Activated CD4-positive, alpha-beta T cell treated with anti-CD3 and anti-CD28 coated beads for 24 hours (primary cell): ENCODE results near the gene C4orf36.

Source experiments
- DNase-seq, 2 donors: peaks; one replicate each; pipeline ENCODE4 v3.0.0-alpha.2; 2020; ENCODE audit warnings: low read depth in 2 of 2

C4orf36 gene

DNA sequence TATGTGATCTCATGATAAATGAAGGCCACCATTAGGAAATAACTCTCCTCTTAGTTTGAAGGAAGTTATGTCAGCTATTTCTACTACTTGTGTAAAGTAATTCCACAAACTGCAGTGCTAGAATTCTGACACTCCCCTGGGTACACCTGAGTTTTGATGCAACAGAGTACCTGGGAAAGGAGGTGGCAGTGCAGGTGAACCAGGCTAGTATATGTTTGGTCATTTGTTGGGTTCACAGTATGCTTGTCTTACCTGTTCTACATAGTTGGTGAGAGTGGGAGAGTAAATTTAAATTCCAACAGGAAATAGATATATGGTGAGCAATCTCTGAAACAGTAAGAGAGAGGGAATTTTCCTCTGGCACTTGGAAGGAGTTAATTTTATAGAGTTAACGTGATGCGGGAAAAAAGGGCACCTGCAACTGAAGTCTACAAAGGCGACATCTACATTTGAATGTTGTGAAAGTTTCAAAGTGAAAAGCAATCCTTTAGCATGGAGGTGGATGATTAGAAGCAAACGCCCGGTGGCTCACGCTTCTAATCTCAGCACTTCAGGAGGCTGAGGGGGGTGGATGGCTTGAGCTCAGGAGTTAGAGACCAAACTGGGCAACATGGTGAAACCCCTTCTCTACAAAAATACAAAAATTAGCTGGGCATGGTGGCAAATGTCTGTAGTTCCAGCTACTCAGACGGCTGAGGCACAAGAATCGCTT, 34.7 kb downstream of the C4orf36 start:
- DNase-seq = no peak

DNA sequence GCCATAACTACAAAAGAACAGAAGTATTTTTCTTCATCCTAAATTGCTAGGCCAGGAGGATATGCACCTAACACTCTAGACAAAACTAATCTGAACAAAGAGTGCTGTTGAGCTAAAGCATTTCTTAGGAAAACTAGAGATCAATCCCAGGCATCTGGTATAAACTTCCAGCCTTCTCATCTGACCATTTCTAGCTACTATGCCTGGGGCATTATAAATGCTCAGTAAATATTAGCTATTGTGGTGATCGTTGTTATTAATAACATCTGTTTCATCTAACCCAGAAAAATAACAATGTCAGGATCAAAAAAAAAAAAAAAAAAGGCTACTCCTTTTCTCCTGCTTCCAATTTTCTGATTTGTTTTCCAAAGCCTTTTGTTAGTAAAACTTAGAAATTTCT, 35.3 kb downstream of the C4orf36 start:
- DNase-seq = no peak

DNA sequence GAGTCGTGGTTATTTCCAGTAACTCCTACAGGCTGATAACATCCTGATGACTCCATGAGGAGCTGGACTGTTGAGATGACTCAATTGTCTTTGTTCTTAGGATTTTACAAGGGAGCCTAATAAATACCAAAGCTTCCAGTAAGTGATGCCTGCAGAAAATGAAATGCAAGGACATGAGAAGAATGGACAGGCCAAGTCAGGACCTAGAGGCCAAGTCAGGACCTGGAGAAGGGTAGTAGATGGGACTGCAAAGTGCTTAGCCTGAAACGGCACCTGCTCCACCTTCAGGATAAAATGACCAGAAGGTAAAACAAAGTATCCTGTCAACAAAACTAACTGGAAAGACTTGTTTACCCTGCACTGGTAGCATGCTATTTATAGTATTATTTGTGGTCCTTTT, 36.6 kb downstream of the C4orf36 start:
- no peak for DNase-seq

DNA sequence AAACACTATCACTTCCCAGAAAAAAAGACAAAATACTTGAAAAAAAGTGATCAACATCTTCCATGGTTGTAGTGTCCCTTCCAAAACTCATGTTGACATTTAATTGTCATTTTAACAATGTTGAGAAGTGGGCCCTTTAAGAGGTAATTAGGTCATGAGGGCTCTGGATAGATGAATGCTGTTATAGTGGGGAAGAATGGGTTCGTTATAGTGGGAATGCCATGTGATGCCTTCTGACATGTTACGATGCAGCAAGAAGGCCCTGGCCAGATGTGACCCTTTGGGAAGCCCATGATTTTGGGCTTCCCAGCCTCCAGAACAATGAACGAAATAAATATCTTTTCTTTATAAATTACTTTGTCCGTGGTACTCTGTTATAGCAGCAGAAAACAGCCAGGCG, 39.0 kb downstream of the C4orf36 start:
- DNase-seq = no peak

DNA sequence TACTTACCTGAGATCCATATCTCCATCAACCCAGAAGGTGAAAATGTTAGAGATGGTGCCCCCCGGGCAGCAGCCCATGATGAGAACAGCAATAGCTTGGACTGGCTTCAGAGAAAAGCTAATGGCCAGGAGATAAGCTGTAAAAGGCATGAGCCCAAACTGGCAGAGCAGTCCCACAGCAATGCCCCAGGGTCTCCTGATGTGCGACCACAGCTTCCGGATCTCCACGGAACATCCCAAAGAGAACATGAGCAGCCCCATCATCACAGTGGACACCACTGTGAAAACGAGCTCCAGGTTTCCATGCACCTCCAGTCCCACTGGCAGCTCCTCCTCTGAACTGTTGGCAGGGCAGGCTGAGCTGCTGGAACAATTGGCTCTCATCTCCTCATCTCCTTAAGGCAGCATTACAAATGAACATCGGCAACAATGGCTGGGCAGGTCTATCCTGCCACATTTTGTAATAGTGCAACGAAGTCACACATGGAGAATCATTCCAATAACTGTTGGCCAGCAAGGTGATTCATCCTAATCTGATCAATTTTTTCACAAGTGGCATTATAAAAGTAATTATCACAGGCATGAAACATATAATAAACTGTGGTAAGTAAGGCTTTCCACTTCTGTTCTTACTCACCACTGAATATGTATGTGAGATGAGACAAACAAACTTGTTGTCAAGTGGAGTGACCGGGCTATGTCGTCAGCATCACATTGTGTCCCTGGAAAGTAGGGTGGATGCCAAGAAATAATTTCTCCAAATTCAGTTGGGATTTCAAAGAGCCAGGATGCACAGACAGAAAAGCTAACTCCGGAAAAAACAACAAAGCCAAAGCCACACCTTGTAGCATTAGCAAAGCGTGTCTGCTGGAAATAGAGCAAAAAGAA, 43.2 kb downstream of the C4orf36 start, which contains the start of gene SLC10A6:
TSS of gene SLC10A6 (minus strand) at position 653 of the 888 bp plus-strand sequence. CDS start at position 384, 269 bp downstream.
- DNase-seq = no peak

DNA sequence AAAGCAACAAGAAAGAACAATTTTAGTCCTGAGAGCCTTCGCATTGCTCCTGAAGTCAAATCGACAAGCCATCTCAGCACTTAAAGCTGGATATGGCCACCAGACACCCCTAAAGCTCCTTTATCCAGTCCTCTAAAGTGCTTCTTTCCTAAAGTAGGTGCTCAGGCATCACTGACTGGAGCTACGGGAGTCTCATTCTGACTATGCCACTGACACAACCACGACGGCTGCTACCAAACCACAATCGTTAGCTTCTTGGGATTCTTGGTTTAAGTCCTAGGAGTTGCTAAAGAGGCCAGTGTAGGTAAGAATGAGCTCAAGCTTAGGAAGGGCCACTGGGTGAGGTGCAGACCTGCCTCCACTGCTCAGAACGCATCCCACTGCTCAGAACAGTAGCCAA, 44.1 kb downstream of the C4orf36 start:
- DNase-seq = no peak

DNA sequence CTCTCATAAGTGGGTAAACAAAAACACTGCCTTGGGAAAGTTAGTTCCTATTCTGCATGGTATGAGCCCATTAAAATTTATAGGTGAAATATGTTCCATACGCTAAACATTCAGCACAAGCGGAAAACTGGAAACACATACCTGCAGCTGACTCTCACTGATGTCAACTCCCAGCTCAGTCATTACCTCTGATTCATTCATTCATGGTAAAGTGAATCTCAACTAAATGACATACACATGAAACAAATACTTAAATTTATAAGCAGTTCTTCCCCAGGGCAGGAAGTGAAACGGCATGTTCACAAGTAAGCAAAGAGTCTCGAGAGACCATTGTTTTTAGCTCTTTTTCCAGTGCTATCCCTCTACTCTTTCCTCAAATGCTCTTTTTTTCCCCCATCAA, 44.7 kb downstream of the C4orf36 start:
- no peak for DNase-seq

DNA sequence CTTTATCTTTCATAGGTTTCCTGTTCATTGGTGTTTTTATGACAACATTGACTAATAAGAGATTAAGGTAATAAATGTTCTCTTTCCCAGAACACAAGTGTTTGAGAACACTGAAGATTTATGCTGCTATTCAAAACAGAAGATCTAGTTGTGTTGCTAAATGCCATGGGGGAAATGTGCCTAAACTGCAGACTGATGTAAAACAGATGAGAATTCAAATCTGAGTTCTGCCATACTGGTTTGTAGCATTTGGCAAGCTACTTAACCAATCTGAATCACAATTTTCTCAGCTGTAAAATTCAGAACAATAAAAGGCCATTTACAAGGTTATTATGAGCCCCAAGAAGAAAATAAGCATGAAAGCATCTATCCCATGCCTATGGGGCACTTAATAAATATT, 45.3 kb downstream of the C4orf36 start:
- no peak for DNase-seq

DNA sequence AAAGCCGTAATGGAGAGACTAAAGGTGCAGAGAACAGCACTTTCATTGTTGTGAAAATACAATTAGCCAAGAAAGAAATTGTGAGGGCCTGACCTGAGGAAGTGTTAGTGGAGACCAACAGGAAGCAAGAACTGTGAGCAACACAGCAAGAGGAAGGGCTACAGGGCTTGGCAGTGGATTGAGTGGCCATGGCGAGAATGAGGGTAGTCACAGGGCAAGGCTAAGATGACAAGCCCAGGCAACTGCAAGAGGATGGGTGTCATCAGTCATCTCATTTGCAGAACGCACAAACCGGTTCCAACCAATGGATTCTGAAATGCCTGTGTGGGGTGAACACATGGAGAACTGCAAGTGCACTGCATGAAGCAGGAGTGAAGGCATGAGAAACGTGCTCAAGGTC, 46.6 kb downstream of the C4orf36 start:
- DNase-seq = no peak

DNA sequence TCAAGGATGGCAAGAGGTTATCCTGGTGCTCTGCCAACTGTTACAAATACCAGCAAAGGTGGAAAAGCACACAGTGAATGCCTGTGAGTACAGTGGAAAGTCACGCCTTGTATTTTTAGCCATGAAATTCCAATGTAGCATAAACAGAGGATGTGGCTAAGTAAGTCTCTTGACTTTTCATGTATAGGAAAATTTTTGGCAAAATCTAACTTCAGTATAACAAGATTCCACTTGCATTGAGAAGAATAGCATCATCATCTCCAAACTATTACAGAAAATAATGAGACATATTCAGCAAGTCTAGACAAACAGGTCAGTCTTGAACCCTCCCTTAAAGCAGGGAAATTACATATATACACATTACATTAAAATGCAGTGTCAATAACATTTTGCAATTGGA, 50.9 kb downstream of the C4orf36 start:
- DNase-seq = no peak

DNA sequence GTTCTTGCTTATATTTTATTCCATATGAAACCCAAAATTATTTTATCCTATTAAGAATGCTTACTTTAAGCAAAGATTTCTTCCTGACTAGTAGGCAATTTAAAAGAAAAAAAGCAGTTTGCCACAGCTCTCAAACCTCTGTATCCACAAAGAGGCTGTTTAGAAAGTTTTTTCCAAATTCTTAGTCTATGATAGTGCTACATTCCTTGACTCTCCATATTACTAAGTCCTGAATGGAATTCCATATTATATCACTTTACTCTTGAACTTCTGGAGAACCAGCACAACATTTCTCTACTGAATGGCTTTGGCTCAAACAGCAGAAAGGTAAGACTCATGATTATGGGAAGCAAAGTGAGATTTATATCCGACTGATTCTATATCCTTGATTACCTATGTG, 51.4 kb downstream of the C4orf36 start:
- no peak for DNase-seq

DNA sequence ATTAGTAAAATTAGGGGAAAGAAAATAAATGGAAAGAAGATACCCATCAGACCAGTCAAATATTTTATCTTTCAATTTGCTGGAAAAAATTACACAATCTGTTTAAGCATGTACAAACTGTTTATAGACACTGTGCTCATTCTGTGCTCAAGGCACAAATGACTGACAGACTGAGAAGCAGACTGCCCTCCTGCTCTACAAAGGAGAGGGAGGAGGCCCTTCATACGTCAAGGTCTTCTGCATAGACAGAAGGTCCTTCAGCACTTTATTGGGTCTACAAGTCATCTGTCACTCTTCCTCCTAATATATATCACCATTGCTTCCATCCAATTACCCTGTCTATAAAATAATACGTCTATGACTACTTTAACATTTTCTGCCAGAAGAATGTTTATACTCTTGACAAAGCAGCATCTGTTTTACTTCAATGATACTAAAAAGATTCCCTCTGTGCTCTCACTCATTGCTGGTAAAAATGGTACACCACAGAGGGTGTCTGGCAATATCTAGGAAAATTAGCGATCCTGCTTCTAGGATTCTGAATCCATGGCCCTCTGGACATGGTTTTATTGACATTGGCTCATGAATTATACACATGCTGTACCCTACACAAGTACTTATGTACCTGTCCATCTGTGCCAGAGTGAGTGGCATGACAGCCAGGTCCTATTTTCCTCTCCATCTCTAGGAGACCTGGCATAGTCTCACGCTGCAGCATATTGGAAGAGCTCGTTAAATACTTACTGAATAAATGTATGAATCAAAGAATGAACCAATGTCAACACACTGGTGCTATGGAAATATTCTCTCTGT, 54.3 kb downstream of the C4orf36 start:
- no peak for DNase-seq

DNA sequence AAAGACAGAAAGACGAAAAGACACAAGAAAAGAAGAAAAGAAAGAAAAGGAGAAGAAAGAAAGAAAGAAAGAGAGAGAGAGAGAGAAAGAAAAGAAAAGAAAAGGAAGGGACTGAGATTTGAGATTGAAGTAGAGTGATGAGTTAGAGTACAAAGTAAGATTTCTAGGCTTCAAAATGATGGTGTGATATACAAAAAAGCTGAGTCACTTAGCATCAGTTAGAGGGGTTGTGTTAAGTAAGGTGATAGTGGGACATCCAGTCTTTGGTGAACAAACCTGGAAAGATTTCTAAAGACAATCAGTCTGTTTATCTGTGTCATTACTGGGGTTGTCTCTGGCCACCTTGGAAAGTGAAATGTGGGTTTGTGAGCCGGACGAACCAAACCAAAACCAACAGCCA, 56.5 kb downstream of the C4orf36 start:
- no peak for DNase-seq

DNA sequence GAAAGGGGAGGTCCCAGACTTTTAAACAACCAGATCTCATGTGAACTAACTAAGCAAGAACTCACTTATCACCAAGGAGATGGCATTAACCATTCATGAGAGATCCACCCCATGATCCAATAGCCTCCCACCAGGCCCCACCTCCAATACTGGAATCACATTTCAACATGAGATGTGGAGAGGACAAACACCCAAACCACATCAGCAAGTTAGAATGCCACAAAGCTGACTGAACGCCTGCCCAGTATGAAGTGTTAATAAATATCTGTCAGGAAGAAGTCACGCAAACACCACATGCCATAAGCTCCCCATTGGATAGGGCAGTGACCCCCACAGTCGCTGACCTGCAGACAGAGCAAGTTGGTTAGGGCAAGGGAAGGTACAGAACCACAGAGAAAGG, 57.3 kb downstream of the C4orf36 start:
- no peak for DNase-seq

DNA sequence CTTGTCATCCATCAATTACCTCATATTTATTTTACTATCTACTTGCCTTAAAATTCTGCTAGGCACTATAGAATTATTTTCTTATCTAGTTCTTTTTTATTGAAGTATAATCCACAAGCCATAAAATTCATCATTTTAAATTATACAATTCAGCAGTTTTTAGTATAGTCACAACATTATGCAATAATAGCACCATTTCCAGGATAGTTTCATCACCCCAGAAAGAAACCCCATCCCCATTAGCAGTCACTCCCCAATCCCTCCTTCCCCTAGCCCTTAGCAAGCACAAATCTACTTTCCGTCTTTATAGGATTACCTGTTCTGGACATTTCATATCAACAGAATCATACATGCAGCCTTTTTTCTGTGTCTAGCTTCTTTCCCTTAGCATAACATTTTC, 58.6 kb downstream of the C4orf36 start:
- no peak for DNase-seq

DNA sequence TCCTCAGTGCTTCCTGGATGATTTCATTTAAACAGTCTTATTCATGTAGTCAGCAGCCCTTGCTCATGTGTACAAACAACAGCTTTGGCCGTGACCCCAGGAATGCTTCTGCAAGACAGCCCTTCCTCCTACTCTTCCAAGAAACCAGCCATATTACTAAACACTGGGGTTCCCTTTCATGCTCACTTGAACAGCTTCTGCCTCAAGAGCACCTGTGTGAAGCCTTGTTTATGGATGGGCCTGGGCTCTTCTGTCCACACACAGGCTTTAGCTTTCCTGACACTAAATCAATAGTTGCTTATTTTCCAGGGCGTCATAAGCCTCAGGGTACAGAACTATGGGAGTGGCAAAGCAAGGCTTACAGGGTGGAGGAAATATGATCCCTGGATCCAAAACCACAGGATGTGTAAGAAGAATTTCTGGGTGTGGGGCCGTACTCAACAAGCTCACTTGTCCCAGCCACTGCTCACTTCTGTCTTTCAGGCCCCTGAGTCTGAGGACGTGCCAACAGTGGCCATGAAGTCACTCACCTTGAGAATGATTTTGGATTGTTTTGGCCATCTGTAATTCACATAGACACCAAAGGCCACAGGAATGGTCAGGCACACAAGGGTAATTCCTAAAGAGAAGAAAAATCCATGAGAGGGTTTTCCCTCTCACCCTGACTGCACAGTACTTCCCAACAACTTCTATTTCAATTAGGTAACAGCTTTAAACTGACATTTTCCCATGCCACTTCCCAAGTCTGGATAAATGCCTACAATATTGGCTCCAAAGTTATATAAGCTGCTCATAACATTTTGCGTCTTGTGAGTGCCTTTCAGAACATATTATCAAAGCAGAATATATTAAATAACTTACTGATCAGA, 60.7 kb downstream of the C4orf36 start:
- no peak for DNase-seq
